Prostate gland (tissue), 2 donors: ENCODE results near the gene FHL1.

Experiments used
- POLR2A ChIP-seq: fragments of 450-650 bp; IDR thresholded peaks from one replicate; pipeline ENCODE4 v1.6.1; 2016; ENCODE audit warnings: antibody characterized with exemption, mild to moderate bottlenecking
- POLR2AphosphoS5 ChIP-seq: sonication (generic); formaldehyde crosslinking; IDR thresholded peaks from one replicate; pipeline ENCODE4 v1.6.1; 2017; ENCODE audit warnings: antibody characterized with exemption
- TF ChIP-seq, protein P1 (sequence below), 4 experiments: fragments of 200-600 bp in 2 of 4; fragments of 450-650 bp in 2 of 4; sonication (generic) in 2 of 4; IDR thresholded peaks; 1 replicate in 3 of 4; 2 replicates in 1 of 4; pipeline ENCODE4 v1.5.1; 2016 to 2019; ENCODE audit warnings: antibody characterized with exemption in 4 of 4, mild to moderate bottlenecking in 2 of 4, moderate library complexity in 2 of 4

DNA sequence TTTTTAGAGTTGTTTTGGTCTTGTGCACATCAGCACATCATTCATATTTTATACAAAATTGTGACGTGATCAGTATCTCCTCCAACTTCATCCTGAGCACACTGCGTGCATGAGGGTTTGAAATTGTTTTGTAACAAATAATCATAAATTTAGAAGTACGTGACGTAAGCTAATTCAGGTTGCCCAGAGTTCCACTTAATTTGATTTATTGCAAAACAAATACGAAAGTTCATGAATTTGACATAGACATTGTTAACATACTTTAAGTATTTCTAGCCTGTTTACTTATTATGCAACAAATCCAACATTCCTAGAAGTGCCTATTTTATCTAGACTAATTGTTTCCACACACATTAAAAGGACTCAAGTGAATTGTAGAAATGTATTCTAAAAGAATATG, 55.6 kb downstream of the FHL1 start:
- TF ChIP-seq, protein P1, sequence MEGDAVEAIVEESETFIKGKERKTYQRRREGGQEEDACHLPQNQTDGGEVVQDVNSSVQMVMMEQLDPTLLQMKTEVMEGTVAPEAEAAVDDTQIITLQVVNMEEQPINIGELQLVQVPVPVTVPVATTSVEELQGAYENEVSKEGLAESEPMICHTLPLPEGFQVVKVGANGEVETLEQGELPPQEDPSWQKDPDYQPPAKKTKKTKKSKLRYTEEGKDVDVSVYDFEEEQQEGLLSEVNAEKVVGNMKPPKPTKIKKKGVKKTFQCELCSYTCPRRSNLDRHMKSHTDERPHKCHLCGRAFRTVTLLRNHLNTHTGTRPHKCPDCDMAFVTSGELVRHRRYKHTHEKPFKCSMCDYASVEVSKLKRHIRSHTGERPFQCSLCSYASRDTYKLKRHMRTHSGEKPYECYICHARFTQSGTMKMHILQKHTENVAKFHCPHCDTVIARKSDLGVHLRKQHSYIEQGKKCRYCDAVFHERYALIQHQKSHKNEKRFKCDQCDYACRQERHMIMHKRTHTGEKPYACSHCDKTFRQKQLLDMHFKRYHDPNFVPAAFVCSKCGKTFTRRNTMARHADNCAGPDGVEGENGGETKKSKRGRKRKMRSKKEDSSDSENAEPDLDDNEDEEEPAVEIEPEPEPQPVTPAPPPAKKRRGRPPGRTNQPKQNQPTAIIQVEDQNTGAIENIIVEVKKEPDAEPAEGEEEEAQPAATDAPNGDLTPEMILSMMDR (IDR thresholded peaks at IDR 0.05) = no peak
- TF ChIP-seq POLR2A = no peak
- TF ChIP-seq POLR2AphosphoS5 = no peak
